NOMO-1 treated with DMSO at 0.1 percent for 48 hours (cell line): ENCODE measurements around the gene AVPR1A.

Experiments used
- DNase-seq: peaks from one replicate; lab custom pipeline; 2025; ENCODE audit not compliant: unreplicated experiment; lab: John Stamatoyannopoulos, UW

Gene AVPR1A

GRCh38 chr12:63095369-63095980, 55.5 kb downstream of the AVPR1A start:
- DNase-seq = no peak

DNA sequence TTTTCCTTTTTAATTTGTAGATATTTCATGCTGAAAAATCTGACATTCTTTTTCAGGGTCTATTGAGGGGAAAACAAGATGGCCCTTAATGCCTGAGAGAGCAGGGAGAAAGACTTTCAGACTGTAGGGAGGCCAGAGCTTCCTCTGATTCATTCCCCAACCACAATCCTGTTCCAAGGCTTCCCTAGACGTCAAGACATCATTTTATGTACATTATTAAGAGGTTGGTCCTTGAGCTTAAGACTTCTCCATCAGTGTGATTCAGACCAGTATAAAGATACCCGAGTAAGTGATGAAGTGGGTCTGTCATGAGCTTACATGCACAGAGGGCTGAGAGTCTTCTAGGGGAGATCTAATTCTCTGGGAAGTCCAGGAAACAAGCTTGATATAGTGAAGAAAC, 57.3 kb downstream of the AVPR1A start:
- DNase-seq = no peak

- DNase-seq = no peak
Observed at GRCh38 chr12:63093084-63093483, 57.9 kb downstream of the AVPR1A start.
